Stimulated activated CD8-positive, alpha-beta memory T cell treated with anti-CD3 and anti-CD28 coated beads, Interleukin-15, amount 100 ng/mL, for 48 hours (primary cell): Measurements from ENCODE around the gene TOX2.

Source experiments
- DNase-seq, 2 donors: peaks; one replicate each; pipeline ENCODE4 v3.0.0-alpha.2; 2020; ENCODE audit warnings: low read depth in 2 of 2

Gene TOX2

DNA sequence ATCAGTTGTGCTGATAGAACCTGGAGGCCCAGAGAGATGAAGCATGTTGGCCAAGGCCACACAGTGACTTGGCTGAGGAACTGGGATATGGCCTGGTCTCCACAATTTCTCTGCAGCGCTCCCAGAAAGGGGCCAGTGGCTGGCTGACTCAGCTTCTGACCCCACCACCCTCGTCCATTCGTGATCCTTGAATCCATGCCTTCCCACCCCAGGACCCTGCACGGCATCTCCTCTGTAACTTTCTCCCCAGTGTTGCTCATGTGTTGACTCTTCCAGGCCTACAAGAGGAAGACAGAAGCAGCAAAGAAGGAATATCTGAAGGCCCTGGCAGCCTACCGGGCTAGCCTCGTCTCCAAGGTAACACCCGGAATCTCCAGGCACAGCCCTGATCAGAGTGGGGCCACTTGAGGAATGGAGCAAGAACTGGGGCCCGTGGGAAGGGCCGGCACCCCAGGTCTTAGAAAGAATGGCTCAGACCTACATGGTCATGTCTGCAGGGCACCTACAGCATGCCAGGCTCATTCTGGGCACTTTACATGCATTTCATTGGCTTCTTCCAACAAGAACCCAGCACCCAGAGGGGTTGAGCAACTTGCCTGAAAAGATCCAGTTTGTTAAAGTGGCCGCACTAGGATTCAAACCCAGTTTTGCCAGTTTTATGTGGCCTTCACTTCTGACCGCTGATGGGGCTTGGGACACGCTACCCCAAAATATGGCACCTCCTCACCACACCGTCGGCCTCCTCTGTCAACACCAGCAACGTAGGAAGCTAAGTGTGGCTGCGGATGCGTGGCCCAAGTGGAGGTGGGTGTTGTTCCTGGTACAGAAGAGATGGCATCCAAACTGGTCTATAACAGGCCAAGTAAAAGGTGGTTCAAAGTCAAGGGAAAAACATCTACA, 150.1 kb downstream of the TOX2 start:
- no peak for DNase-seq

DNA sequence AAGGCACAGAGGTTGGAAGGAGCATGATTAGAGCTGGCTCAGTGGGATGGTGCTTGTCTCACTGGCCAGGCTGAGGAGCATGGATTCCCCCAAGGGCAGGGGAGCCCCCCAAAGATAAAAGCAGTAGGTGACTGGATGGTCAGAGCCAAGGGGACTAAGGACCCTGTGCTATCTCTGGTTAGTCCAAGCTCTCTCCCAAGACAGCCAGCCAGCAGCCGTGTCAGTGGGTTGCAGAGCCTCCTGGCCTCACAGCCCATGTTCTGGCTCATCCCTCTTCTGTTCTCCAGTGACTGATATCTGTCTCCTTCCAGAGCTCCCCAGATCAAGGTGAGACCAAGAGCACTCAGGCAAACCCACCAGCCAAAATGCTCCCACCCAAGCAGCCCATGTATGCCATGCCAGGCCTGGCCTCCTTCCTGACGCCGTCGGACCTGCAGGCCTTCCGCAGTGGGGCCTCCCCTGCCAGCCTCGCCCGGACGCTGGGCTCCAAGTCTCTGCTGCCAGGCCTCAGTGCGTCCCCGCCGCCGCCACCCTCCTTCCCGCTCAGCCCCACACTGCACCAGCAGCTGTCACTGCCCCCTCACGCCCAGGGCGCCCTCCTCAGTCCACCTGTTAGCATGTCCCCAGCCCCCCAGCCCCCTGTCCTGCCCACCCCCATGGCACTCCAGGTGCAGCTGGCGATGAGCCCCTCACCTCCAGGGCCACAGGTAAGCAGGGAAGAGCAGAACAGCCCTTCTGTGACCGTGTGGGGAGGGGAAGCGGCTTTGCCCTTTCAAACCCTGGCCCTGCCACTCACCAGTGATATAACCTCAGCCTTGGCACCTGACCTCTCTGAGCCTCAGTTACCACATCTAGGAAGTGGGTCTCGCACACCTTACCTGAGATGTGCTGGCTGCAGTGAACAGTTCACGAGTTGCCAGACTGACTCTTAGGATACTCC, 151.0 kb downstream of the TOX2 start:
- DNase-seq: no peak

DNA sequence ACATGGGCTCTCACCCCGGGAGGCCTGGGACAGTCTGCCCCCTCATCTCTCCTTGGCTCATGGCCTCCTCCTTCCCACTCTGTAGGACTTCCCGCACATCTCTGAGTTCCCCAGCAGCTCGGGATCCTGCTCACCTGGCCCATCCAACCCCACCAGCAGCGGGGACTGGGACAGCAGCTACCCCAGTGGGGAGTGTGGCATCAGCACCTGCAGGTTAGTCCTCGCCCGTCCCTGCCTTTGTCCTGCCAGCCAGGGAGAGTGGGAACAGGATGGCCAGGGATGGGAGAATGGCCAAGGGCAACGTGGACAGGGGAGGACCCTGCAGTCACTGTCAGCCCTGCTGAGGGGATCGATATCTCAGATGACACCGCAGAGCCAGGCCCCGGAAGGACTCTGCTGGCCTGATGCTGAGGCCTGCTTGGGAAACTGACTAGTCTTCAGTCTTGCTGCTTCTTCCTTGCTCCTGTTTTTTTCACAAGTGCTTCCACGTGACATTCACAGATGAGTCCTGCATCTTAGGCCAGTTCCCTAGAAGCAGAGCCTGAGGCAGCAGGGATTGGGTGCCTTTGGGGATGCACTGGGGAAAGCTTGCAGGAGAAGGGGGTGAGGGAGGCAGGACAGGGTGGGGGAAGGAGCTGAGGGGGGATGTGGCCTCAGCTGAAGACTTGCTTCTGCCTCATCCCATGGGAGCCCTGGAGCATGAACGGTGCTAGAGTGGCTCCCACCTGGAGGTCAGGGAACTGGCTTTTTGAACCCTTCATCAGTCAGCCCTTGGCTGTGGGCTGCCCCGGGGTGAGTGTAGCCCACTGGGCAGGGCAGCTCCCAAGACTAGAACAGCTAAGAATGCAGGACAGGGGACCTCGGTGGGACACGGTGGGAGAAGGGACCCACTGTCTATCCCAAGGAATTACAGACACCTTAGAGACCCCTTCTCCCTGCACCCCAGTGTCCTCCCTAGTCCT, 152.3 kb downstream of the TOX2 start:
- no peak for DNase-seq

DNA sequence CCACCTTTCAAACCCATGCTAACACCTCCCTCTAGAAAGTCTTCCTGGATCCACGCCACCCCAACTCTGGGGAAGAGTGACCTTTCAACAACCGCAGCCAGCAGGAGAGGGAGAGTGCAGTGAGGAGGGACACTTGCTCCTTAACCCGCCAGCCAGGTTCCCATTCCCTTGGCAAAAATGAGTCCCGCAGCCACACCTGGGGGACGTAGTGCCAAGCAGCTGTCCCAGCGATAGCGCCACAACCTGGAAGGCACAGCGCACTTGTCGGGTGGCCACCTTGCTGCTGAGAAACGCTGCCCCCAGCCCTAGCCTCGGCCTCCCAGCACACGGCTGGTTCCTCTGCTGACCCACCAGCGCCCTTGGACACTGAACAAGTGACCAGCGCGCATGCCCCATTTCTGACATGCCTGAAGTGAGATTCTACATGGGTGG, 153.0 kb downstream of the TOX2 start:
- no peak for DNase-seq

DNA sequence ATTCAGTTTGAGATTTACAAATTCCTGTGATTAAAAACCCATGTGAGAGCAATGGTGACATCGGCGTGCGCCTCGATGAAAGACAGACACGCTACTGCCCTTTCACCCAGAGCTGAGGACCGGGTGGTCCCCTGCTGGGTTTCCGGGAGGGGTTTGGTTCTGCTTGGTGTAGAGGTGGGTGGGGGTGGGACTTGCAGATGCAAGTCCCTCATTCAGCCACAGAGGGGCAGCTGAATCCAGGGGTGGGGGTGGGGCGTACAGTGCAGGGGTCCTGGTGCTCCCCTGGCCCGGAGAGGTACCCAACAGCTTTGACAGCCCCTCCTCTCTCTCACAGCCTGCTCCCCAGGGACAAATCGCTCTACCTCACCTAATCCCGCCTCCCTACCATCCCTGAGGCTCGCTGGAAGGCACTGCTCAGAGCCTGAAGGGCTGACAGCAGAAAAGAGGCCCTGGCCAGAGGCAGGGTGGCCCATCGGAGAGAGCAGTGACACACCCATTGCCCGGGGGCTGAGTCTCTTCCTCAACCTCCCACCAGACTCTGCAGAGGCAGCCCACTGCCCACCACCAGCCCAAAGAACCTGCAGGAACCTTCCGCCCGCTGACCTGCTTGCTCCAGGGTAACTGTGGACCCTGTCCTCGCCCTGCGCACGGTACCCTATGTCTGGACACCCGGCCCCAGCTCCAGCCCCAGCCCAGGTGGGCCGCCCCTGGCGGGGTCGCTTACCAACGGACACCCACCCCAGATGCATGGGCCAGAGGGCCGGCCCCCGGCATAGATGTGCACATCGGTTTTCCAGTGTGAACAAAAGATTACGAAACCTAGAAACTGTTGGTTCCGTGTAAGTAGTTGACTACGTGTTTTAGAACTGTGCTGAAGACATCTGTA, 153.9 kb downstream of the TOX2 start:
- no peak for DNase-seq

DNA sequence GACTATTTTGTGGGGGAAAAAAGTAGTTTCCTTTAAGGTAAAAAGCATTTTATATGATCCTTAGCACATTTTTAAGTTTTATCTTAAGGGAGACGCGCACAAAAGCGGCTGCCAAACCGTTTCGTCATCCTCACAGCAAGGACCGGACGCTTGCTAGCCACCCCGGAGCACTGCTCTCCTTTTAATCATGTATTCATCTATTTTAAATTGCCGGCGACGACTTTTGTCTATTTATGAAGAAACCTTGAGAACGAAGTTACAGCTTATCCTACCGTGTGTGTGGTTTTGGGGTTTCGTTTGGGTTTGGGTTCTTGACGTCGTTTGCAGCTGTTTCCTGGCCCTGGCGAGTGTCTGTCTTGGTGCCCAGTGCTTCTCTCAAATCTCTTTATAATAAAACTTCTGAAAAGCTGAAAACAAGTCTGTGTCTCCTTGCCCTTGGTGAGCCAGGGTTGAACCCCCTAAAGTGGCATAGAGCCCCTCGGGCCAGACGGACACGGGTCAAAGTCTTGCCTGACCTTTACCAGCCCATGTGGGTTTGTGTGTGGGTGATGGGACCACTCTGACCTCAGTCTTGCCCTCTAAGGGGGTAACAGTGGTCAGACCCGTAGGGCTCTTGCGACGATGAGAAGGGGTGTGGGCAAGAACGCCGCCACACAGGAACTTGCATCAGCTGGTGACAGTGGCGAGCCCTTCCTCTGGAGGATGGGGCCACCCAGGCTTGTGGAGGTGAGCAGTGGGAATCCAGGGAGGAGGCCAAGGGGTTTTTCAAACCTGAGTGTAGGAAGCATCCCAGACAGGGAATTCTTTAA, 154.8 kb downstream of the TOX2 start:
- peak; percentile 58 to 61 for DNase-seq

DNA sequence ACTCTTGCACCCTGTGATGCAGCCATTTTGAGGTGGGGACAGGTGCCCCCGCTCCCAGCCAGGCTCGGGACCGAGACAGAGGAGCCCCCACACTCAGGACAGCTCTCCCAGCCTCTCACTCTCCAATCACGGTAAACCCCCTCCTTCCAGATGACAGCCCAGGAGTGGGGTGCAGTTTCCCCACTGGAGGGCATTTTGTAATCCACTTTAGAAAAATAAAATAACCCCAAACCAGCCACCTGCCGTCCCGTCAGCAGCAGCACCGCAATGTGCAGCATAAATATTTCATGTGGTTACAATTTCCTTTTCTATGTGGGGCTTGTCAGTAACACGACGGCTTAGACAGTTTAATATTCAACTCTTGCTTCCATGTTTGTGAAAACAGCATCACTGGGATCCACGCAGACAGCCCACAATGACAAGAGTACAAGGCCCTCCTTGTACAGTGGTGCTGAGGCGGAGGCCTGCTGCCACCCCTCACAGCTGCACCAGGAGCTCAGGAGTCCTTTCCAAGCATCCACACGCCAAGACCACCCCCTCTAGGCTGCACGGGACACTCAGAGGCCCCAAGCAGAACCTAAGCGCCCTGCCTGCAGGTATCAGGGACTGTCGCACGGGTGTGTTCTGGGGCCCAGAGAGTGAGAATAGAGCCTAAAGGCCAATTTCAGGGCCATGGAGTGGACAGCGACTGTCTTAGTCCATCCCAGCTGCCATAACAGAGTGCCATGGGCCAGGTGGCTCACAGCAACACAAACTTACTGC, 155.7 kb downstream of the TOX2 start:
- no peak for DNase-seq

DNA sequence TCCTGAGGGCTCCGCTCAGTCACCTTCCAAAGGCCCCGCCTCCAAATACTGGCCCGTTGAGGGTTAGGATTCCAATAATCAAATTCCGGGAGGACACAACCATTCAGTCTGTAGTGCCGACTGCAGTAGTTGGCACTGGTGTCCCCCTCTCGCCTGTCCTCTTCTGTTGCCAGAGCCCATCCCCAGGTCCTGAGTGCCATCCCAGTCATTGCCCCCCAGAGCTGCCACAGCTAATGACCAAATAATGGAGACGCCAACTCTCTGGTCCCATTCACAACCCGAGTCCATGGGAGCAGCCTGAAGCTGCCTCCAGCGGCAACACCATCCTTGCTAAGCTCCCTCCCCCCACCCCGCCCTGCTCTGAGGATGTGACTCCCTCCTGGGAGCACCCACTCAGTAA, 156.4 kb downstream of the TOX2 start:
- DNase-seq: no peak

DNA sequence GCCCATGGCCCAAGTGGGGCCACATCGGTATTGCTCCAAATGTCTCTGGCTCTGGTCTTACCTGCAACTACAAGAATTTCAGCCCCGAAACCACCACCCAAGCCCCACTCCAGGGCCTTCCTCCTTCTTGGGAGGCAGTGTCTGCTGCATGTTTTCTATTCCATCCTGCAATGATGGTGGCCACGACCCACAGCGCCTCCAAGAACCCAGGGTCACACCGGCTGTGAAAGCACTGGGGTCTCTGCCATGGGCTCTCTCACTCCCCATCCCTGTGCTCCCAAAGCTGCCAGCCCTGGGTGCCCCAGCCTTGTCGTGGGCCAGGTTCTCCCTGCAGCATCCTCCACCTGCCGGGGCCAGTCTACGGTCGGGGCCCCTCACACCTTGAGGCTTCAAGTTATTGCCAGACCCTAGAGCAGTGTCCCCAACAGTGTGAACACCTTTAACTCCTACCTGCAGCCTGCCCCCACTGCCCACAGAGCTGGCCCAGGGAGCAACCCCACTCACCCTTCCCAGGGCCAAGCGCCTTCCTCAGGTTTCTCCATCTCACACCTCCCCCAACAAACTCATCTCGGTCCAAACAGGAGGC, 157.0 kb downstream of the TOX2 start:
- no peak for DNase-seq

DNA sequence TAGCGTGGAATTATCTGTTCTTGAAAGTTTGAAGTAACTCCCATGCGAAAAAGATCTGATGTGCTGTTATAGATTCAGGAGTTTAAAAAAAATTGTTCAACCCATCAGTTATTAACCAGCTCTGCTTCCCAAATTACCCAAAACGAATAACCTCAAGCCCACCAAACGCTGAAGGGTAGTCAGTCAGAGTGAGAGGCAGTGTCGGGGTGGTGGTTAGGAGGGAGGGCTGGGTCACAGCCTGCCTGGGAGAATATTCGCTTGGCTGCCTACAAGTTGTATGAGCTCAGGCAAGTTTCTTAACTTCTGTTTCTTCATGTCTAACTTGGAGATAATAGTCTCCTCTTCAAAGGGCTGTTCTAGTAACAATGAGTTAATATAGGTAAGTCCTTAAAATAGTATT, 157.7 kb downstream of the TOX2 start:
- DNase-seq: no peak

DNA sequence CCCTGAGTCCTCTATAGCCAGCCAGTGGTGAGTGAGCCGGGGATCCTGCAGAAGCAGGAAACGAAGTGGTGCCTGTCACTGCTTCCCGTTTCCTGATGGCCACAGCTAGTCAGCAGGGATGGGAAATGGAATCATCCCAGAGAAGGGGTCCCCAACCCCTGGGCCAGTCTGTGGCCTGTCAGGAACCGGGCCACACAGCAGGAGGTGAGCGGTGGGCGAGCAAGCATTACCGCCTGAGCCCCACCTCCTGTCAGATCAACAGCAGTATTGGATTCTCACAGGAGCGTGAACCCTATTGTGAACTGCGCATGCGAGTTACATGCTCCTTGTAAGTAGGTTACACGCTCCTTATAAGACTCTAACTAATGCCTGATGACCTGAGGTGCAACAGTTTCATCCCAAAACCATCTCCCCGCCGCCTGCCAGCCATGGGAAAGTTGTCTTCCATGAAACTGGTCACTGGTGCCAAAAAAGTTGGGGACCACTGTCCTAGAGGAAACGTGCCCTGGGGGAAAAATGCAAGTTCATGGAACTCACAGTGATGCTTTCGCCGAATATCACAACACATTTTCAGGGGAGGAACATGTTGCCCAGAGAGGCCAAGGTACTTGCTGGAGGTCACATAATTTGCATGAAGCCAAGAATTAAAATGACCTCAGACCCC, 158.5 kb downstream of the TOX2 start:
- no peak for DNase-seq

DNA sequence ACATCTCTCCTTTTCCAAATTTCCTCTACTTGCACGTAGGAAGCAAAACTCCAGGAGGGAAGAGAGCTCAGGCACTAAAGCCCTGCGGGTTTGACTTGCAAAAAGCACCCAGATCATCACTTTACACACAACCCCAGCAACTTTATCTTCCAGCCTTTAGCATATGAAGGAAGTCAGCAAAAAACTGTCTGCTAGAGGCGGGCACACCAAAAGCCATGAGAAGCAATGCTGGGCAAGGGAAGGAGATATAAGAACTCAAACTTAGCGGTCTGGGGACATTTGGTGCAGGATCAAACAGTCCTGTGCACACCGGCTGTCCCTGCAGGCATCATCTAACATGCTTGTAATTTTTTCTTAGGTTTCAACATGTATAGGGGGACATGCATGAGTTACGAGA, 159.0 kb downstream of the TOX2 start:
- DNase-seq: no peak

DNA sequence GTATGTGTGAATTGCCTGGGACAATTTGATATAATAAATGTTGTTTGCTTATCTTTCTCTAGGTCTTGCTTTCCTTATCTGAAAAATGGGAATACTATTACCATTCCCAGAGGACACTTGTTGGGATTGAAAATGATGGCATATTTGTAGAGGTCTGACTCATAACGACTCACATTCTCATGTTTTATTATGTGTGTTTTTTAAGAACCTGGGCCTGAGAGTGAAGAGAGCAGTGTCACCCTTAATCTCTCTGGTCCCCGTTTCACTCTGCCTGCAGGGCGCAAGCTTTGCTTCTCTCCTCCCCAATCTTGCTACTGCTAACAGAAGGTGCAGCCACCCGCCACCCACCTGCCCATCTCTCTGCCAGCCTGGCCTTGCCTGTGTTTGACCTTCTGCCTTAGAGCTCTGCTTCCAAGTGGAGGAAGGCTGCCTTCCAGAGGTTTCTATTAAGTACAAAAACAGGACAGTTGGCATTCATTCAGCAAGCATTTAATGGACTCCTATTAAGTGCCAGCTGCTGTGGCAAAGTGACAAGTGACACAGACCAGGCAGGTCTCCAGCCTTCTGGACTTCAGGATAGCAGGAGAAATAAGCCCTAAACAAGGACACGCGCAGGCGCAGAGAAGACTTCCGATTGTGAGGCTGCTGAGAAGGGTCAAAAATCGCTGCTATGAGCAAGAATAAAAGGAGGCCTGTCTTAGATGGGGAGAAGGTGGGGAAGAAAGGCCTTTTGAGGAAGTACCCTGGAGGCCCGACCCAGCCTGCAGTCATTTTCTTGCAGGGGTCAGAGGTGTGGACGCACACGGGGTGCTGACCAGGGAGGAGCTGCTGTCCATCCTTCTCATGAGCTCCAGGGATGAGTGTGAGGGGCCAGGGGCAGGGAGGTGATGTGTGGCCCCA, 159.8 kb downstream of the TOX2 start:
- DNase-seq: no peak

DNA sequence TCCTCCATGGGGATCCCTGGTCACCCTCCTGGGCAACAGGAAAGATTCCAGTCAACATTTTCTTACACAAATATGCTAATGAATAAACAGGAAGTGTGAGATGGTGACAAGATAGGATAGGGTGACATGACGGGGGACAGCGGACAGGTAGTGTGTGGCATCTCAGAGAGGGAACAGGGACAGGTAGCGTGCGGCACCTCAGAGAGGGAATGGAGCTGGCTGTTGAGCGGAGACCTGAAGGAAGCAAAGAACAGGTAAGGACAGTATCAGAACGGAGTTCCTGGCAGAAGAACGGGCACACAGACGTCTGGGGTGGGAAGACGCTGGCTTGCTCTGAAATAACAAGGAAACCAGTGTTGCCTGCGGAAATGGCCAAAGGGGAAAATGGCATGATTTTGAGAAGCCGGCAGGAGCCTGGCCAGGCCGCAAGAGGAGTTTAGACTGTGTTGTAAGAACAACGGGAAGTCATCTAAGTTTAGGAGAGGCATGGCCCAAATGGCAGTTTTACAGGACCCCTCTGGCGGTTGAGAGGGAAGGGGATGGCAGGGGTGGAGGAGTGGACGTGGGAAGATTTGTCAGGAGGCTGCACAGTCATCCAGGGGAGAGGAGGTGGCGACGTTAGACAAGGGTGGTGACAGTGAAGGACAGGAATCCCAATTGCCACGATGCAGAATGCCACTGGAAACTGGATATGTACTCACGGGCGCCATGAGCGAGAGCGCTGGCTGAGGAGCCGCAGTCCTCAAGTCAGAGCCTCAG, 160.7 kb downstream of the TOX2 start:
- no peak for DNase-seq

DNA sequence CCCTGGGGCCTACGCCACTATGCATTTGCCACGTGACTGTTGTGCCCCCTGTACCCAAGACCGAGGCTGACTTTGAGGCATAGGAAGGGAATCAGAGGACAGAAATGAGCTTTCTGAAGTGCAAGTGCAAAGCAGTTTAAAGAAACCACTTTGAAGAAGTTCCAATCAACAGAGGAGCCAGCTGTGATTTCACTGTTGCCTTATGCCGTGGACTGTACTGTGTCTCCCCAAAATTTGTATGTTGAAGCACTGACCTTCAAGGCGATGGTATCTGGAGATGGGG, 161.2 kb downstream of the TOX2 start:
- DNase-seq: no peak

DNA sequence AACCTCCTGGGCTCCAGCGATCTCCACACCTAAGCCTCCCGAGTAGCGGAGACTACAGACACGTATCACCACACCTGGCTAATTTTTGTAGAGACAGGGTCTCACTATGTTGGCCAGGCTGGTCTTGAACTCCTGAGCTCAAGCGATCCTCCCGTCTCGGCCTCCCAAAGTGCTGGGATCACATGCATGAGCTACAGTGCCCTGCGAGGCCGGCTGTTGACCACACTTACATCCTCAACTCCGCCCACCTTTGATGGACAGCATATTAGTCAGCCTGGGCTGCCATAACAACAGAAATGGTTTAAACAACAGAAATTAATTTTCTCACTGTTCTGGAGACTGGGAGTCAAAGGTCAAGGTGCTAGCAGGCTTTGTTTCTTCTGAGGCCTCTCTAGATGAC, 164.6 kb downstream of the TOX2 start:
- no peak for DNase-seq
